Measurements from ENCODE around the gene DAPK1.

Gene DAPK1

DNA sequence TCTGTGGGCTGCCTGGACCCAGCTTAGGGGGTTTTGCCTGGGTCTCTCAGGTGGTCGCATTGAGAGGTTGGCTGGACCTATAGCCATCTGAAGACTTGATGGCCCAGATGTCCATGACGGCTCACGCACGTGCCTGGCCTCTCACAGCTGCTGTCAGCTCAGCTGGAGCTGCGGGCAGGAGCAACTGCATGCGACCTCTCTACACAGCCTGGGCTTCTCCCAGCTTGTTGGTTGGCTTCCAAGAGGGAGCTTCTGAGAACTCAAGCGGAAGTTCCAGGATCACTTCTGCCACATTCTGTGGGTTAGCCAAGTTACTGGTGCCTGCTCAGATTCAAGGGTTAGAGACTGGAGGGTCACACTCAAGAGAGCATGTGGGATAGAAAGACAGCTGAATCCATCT lies 99.2 kb downstream of the DAPK1 start:
- DNase-seq: no peak

DNA sequence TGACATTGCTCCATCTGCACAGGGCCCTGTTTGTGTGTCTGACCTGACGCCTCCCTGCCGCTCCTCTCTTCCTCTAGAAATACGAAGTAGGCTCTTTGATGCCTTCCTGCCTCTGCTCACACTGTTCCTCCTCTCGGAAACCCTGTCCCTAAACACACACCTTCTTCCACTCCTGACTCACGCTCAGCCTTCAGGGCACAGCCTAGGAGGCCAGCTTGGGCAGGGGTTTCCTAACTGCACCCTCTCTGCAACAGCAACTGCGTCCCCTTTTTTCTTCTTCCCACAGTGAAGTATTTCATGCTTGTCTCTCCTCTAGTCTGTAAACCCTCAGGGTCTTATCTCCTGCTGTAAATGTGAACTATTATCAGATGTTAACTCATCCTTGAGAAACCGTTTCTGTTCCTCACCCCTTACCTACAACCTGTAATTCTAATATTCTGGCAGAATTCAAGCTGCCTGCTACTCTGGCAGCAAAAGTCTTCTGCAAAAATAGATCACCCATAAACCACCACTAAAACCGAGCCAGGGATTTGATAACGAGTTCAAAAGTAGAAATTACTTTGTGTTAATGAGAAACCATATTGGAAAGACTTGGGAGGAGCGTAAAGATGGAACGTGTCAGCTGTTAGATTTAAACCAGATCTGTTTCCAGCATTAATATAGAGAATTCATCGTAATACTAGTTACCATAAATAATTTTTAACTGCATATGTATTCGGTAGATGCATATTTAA lies 100.2 kb downstream of the DAPK1 start:
- DNase-seq: no peak

DNA sequence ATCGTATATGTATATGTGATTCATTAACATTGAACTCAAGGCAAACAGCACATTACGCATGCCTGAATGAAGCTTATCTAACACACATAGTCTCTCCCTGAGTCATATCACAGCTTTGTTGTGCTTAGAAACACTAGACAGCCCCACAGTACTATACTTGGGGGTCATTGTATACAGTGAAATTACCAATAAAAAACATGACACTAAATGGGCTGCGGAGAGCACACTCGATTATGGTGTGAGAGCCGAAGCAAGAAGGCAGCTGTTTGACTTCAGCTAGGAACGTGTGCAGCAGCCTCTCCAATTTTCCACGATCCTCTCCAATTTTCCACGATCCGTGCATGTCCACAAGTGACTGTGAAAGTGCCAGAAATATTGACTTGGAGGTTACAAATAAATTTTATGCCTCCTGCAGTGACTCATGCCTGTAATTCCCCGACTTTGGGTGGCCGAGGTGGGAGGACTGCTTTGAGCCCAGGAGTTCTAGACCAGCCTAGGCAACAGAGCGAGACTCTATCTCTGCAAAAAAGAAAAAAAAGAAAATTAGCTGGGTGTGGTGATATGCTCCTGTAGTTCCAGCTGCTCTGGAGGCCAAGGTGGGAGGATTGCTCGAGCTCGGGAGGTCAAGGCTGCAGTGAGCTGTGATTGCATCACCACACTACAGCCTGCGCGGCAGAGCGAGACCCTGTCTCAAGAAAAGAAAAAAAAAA lies 102.4 kb downstream of the DAPK1 start:
- DNase-seq: no peak

DNA sequence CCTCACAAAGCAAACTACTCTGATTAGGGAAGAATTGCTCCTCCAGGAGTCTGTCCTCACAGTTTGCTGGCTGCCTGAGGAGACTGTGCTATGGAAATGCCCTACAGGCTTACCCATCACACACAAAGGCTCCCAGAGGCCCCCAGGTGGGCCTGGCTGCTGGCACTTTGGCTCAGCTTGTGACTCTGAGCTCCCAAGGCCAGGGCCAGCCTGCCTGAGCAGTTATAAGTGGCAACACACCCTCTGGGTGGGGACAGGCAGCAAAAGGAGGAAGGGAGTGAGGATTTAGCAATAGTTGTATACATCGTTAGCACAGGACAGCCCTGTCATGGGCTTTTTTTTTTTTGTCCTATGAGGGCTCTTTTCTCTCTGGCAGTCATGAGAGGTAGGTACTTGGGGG lies 103.5 kb downstream of the DAPK1 start:
- DNase-seq: no peak

DNA sequence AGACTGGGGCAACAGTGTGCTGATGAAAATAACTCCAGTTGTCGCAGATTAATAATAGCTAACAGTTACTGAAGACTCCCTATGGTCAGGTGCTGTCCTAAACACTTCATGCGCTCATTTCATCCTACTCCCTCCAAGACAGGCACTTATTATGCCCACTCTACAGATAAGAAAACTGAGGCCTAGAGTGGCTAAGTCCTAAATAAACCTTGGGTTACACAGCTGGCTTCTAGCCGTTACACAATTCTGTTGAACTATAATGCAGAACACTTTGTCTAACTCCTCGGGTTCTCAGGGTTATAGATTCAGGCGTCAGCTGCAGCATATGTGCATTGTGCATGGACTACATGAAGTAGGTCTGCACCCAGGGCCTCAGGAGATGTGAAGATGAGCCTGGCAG lies 103.9 kb downstream of the DAPK1 start:
- DNase-seq: no peak

DNA sequence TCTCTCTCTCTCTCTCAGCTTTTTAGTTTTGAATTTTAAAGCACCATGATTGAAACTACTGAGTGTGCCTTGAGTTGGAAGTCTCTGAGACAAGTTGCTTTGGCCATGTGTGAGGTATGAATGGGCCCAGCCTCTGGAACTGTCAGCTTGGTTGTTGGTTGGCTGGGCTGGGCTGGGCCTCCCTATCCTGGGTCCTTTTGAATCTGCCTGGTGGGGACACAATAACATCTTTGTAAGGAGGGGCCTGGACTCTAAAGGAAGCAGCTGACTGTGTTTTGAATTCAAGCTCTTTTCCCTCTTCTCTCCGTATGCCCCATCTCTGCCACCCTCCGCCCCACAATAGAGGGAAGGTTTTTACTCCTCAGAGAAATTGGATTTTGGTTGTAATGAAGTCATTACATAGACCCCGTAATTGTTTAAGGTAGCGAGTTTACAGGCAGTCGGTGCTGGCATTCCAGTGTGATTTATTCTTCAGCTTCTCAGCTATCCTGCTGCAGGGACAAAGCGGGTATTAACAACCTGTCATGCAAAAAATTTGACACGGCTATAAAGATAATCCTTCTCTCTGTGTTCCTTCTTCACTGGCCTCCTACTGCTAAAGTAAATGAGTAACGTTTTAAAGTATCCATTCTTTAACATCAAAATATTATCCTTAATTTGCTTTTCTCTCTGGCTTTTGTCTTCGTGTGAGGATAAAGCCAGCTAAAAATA lies 105.4 kb downstream of the DAPK1 start:
- no peak for DNase-seq

DNA sequence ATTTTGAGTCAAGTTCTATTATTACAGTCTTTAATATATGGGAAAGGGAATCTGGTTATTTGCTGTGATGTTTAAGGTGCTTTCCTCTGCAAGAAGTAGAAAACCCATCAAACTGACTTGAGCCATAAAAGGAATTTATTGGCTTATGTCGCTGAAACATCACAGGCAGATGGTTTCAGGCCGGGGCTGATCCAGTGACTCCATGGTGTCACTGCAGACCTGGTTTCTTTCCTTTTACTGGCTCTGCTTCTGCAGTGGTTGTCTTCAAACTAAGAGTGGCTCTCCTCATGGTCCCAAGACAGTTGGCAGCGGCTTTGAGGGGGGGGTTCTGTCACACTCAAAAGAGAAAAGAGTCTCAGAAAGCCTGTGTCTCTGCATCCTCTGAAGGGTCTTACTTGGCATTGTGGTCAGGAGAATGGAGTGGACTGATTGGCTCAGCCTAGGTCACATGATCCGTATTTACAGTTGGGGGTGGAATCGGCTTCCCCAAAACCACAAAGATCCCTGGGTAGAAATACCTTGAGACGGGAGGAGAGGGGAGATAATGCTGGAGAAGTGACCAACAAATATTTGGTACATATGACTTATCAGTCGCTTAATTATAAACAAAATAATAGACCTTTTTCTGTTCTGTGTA lies 106.3 kb downstream of the DAPK1 start:
- DNase-seq: no peak

DNA sequence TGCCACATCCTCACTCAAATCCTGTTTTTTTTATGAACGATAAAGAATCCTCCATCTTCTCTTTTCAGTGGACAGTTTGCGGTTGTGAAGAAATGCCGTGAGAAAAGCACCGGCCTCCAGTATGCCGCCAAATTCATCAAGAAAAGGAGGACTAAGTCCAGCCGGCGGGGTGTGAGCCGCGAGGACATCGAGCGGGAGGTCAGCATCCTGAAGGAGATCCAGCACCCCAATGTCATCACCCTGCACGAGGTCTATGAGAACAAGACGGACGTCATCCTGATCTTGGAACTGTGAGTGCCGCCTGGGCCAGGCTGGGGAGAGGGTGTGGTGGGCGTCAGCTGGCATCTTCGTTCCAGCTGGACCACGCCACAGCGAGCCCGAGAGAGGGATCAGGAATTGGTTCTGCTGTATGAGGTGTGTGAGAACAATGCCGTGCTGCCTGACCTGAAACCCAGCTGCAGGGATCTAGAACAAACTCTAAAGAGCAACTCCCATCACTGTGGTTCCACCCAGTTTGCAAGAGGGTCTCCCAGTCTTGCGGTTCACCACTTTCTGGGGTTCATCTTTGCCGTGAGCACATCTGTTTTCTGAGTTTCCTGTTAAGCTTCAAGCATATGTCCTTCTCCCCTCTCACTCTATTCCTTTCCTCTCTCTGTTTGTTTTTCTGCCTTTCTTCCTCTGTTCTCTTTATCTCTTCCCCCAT lies 107.4 kb downstream of the DAPK1 start:
- DNase-seq: no peak

DNA sequence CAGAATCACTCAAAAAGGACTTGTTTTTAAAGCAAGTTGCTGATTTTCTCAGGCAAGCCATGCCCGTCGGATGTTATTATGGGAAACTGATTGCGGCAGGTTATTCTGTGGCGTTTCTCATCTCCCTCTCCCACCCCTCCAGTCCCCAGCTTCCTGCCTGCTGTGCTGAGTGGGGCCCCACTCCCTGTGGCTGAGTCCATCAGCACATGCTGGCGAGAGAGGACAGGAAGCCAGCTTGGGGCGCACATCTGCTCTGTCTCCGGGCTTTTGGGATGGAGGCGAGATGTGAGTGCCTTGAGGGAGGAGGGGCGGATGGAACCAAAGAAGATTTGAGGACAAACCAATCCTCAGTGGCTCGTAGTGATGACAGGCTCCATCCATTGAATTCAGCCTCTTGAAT lies 108.0 kb downstream of the DAPK1 start:
- DNase-seq: no peak

DNA sequence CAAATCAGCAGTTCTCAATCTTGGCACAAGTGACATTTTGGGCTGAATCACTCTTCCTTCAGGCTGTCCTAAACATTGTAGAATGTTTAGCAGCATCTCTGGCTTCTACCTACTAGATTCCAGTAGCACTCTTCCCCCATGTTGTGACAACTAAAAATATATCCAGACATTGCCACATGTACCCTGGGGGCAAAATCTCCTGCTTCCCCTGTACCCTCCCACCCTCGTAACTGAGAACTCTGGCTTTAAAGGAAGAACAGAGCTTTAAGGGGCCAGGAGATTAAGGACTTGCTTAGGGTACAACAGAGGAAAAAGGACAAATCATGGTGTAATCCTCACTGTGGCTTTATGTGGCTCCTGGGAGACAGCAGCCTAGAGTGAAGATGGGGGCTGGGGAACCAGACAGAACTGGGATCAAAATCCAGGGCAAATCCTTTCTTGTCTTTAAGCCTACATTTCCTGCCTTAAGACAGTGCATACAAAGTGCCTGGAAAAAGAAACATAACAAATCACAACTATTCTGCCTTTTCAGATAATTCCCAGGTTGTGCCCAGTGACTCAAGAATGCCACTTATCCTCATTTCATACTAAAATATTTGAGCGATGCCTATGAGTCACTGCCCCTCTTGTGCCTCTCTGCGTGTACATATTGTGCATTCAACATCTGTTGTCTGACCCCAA lies 109.3 kb downstream of the DAPK1 start:
- no peak for DNase-seq

DNA sequence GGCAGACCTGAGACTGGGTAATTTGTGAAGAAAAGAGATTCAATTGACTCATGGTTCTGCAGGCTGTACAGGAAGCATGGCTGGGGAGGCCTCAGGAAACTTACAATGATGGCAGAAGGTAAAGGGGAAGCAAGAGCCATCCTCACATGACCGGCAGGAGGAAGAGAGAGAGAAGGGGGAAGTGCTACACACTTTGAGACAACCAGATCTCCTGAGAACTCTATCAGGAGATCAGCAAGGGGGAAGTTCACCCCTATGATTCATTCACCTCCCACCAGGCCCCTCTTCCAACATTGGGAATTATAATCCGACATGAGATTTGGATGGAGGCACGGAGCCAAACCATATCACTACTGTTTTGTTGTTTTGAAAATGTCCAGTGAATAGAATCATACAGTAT lies 110.2 kb downstream of the DAPK1 start:
- DNase-seq: no peak

DNA sequence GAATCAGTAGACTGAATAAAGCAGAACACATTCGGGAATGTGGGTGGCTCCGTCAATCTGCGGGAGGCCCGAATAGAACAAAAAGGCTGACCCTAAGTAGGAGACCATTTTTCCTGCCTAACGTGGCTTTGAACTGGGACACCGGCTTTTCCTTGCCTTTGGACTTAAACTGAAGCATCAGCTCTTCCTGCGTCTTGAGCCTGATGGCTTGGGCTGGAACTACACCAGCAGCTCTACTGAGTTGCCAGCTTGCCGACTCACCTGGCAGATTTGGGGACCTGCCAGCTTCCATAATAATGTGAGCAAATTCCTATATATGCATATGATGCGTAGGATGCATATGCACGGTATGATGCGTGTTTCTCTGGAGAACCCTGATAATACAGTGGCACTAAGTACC lies 111.3 kb downstream of the DAPK1 start:
- no peak for DNase-seq

DNA sequence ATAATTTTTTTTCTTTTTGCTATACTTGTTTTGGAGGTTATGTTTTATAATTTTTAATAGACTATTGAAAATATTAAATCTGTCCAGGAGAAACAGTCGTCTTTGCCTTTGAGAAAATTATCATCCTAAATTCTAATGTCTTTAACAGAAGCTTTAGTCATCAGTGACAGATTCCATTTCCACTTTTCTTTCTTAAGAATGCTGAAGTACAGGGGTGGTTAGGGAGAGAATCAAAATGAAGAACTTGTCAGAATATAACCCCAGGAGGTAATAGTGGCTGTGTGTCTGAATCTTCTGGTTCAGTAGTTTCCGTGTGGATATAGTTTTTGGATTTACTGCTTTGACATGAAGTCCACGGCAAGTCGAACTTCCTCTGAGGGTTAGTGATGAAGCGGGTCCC lies 111.8 kb downstream of the DAPK1 start:
- no peak for DNase-seq

DNA sequence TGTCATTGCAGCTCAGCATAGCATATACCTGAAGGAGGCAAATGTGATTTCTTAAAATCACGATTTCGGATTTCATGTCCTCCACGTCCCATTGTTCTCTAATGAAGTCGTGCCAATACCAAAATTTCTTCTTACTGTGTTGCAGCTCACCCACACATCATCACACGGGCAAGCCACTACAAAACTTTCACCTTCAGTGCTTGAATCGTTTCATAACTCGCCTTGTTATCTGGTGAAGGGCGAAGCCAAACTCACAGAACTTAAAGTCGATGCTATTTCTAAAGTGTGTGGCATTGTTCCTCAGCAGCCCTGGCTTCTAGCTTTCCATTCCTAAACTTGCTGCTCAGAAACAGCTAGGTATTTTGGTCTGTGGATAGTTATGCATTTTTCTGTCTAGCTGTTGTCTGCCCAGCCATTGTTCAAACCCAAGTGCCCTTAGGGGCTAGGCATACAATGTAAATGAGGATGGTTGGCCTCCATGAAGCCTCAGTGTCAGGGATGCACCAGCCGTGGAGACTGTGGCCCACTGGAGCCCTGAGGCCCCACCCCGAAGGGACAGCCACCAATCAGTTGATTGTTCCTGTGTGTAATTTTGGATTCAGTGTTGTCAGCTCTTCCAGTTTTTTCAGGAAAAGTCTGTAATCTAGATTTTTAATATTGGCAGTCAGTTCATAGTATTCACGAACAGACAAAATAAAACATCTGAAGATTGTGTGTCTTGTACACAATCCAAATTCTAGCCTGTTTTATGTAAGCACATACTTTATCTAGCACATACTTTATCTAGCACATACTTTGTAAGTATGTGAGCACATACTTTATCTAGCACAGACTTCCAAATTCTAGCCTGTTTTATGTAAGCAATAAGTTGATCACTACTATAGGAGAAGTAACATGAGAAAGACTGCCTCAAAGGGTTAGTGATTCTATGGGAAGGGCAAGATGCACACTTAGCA lies 112.8 kb downstream of the DAPK1 start:
- DNase-seq: no peak

DNA sequence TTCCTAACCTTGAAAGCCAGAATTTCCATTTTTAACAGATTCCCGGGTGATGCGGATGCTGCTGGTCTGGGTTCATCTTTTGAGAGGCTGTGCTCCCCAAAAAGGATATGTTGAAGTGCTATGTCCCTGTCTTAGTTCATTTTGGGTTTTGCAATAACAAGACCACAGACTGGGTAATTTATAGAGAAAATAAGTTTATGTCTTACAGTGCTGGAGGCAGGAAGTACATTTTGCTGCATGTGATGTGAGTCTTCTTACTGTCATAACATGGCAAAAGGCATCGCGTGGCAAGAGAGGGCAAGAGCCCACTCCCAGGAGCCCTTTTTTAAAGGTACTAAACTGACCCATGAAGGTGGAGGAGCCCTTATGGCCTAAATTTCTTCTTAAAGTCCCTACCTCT lies 114.1 kb downstream of the DAPK1 start:
- no peak for DNase-seq

DNA sequence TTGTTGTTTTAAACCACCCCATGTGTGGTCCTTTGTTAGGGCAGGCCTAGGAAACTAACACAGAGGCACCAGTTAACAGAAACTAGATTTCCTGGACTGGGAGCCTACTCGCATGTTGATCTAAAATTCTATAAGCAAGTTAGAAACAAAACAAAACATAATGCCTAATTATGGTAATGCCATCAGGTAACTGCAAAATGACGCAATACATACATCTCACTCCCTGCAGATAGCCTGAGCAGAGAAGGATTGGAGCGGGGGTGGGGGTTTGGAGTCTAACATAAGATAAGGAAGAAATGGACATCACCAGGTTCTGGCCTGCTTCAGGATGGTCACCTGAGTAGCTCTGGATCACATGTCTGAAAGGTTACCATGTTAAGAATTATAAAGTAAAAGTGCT lies 114.9 kb downstream of the DAPK1 start:
- DNase-seq: no peak

DNA sequence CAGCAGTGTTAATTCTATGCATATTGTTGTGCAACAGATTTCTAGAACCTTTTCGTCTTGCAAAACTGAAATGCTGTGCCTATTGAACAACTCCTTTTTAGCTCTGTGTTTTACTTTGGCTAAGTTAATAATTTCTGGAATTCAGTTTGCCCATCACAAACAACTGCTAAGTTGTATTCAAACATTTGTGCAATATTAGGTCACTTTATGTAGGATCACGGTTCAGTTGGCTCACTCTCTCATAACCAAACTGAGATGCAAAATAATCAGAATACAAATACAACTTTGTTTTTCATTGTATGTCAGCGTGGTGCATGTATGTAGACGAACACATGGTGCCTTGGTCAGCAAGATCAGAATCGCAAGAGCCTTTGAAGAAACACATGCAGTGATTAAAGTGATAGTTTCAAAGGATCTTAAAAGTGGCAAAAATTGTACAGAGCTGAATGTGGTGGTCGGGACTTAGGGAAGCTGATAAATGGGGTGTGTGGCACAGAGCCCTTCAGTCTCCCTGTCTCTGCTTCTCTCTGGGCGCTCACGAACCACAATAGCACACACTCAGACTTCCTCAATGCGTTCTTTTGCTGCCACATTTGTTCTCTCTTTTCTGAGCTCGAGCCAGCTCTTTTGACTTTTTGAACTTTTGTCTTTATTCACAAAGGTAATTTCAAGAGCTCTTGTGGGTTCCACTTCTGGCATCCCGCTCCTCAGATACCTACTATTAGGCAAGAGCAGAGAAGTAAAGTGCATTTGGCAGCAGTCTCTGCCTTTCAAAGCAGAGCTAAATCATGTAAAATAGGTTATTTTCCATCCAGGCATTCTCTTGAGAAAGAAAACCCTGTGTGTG lies 115.8 kb downstream of the DAPK1 start:
- DNase-seq: no peak

DNA sequence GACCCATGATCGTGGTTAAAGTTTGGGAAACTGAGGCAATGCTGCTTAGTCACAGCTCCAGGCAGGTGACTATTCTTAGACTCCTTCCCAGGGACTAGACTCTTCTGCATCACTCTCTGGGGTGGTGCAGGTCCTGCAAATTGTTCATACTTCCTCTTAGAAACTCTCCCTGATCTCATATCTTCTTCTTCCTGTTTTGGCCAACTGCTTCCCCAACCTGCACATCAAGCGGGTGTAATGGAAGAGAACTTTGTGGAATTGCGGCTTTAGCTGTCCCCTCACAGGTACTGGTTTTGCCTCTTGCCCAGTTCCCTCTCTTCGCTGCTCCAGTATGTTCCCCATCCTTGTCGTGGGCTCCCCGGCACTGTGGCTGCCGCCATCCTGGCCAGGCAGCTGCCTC lies 116.7 kb downstream of the DAPK1 start:
- DNase-seq: no peak

DNA sequence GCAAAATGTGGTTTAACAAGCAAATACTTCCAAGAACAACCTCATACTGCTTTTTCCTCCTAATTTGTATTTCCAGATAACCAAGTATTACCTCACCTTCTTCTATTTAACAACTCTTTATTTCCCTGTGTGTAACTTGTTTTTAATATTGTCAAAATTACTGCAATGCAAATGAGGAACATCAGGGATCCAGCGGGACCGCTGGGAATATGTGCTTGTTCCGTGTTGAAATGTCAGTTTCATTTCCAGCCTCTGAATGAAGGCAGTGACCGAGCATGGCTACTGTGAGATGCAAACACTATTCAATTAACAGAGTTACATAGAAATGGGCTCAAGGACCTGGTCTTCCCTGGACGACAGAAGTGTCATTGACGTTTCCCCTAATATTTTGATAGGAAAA lies 117.5 kb downstream of the DAPK1 start:
- DNase-seq: no peak

DNA sequence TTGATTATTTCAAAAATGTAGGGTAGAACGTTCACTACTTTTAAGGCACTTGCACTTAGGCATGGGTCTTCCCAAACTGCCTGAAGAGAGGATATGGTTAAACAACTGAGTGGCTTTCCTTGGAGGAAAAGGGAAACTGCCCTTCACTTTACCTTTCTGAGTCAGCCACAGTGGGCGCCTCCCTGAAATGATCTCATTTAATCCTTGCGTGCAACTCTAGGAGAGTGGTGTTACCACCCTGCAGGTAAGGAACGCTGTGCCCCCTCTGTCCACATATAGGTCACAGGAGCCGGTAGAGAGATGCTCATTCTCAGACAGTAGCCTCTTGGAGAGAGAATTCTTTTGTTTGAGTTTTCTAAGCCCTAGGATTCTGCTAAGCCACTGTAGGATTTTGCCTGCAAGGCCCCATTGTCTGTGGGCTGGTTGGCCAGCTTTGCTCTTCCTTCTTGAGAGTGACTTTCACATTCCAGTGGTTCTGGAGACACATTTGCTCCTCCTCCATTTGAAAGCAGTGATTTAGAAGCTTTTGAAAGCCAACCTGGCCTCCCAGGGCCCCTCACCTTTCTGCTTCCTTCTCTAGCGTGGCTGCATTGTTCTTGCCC lies 118.0 kb downstream of the DAPK1 start:
- DNase-seq: no peak
